NCI-H510A treated with DMSO at 0.1 percent for 48 hours (cell line): ENCODE measurements around the gene GARIN5B.

Source experiments
- DNase-seq: peaks from one replicate; lab custom pipeline; 2025; lab: John Stamatoyannopoulos, UW

The GARIN5B gene

DNA sequence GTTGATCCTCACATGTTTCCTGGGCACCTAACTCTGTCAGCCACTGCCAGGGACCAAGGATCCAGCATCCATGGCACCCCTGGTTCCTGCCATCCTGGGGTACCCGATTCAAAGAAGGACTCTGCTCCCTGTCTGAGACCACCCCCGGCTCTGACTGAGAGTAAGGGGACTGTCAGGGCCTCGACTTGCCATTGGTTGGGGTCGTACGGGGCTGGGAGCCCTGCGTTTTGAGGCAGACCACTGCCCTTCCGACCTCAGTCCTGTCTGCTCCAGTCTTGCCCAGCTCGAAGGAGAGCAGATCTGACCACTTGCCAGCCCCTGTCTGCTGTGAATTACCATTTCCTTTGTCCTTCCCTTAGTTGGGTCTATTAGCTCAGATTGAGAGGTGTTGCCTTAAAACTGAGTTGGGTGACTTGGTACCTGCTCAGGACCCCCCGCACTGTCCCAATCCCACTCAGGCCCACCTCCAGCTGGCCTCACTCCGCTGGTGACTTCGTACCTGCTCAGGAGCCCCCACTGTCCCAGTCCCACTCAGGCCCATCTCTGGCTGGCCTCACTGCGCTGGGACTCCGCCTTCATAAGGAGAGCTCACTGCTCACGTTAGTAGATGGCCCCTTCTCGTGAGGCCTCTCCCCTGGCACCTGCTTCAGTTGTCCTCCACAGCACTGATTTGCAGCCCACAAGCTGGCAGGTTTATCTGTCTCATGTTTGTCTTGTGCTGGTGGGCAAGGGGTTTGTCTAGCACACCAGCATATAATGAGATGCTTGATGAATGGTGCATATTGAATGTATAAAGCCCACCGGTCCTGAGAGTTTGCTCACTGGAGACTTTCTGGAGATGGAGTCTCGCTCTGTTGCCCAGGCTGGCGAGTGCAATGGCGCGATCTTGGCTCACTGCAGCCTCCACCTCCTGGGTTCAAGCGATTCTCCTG lies 26.6 kb upstream of the GARIN5B start:
- no peak for DNase-seq

DNA sequence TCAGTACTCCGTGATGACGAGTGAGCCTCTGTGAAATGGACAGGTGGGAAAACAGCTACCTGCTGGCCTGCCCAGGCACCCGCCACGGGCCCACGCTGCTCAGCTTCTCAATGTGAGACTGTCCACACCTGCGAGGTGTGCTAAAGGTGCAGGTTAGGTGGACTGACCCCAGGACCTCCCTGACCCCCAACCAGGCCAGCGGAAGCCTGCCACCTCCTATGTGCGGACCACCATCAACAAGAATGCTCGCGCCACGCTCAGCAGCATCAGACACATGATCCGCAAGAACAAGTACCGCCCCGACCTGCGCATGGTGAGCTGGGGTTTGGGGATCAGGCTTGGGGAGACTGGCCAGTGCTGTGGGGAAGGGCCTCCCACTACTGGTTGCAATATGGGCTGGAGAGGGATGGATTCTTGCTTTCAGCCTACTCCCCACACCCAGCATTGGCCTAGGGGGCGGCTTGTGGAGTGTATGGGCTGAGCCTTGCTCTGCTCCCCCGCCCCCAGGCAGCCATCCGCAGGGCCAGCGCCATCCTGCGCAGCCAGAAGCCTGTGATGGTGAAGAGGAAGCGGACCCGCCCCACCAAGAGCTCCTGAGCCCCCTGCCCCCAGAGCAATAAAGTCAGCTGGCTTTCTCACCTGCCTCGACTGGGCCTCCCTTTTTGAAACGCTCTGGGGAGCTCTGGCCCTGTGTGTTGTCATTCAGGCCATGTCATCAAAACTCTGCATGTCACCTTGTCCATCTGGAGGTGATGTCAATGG lies 24.9 kb upstream of the GARIN5B start:
- DNase-seq = no peak

DNA sequence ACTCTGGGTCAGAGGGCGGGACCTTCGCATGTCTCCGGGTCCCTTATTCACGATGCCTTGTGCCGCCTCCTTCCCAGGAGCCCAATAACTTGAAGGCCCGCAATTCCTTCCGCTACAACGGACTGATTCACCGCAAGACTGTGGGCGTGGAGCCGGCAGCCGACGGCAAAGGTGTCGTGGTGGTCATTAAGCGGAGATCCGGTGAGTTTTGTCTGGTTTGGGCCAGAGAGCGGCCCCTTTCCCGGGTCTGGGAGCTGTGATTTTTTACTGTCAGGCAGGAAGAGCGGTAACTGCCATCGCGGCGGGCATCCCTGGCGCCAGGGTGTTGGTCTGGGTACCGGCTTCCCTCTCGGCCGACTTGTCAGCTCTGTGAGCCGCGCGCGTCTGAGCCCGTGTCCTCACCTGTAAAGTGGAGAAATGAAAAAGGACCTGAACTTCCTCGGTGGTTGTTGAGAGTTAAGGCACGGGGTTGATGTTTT lies 23.5 kb upstream of the GARIN5B start:
- DNase-seq = no peak

DNA sequence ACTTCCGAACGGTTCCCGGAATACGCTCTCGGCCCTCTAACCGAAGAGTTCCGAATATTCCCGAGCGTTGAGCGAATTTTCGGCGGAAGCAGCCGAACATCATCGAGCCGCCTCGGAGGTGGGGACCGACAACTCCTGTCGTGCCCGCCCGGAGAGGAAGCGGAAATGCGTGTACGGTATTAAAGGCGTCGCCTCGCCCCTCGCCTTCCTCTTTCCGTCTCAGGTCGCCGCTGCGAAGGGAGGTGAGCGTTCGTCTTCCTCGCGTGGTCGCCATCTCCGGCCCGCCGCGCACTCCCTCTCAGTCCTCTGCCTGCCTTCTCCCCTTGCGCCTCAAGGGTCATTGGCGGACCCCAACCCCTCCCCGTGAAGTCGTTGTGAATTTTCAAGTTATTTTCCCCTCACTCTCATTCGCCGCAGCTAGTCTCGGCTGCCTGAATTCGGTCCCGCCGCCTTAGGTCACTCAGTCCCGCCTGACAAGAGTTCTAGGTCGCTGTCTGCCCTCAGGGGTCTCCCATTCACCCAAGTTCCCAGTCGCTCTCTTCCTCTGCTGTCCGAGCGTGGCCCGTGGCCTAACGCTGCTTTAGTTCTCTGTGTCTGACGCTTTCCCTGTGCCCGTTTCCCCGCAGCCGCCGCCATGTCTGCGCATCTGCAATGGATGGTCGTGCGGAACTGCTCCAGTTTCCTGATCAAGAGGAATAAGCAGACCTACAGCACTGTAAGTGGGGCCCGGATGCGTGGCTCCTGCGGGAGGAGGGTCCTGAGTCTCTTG lies 22.8 kb upstream of the GARIN5B start, which contains the start of gene RPL28:
Gene RPL28 (plus strand): TSS at position 209 of the 769 bp plus-strand sequence. CDS start 426 bp downstream, at position 635.
- peak; percentile 98 for DNase-seq

DNA sequence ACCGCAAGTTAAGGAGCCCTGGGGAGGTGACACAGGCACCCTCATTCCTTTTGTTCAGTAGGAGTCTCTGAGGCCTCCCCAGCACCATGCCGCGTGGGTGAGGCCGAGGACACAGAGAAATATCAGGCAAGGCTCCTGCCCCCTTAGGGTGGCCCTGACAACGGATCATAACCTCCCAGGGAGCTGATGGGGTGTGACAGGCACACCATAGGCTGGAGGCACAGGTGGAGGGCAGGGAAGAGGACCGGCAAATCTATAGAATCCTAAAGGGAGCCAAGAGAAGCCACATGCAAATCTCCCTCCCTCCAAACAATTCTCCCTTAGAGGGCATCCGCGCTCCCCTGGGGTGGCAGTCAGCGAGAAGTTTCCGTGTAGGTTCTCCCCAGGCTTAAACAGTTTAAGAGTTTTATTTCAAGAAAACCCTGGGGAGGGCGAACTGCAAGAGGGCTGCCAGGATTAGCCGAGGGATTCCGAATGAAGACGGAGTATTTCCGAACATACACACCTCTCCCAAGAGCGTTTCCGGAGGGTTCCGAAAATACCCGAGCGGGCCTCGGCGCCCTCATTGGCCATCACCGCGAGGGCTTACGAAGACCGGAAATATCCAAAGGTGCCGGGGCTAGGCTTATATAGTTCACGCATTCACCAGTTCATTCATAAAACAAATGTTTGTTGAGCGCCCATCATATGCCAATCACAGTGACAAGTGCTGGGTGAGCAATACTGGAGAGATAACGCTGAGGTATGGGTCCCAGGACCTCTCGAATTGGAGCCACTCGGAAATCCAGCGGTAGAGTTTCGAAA lies 22.1 kb upstream of the GARIN5B start:
- peak; percentile 98 for DNase-seq

DNA sequence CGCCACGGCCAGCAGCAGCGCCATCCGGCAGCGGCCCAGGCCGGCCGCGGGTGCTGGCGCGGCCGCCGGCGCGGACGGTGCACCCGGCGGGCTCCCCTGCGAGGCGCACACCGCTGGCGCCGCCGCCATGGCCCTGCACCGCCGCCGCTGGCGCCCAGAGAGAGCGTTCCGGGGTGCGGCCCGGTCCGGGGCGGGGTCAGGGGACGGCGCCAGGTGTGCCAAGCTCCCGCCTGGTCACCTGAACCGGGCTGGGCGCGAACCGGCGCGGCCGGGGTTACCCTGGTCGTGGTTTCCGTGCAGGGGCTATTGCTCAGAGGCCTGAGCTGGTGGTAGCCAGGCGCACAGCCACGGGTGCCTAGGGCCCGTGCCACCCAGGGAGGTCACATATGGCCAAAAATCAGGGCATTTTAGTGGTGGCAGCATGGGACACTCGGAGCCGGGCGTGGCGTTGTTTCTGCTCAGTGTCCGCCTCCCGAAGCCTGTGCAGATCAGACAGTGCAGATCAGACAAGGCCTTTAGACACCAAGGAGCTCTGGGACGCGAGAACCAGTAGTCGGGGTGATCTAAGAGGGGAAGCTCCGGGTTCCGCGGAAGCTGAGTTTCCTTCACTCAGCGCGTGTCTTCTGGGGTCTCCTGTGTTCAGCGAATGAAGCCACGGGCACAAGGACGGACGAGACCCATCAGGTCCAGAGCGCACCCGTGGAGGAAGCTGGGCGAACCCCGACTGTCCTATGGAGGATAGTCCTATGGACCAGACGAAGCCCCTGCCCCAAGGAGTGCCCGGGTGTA lies 21.3 kb upstream of the GARIN5B start, which contains the start of gene TMEM238:
Gene TMEM238 (minus strand): TSS at position 162 of the 789 bp plus-strand sequence. CDS start 33 bp downstream, at position 129.
- DNase-seq = peak; percentile 48

DNA sequence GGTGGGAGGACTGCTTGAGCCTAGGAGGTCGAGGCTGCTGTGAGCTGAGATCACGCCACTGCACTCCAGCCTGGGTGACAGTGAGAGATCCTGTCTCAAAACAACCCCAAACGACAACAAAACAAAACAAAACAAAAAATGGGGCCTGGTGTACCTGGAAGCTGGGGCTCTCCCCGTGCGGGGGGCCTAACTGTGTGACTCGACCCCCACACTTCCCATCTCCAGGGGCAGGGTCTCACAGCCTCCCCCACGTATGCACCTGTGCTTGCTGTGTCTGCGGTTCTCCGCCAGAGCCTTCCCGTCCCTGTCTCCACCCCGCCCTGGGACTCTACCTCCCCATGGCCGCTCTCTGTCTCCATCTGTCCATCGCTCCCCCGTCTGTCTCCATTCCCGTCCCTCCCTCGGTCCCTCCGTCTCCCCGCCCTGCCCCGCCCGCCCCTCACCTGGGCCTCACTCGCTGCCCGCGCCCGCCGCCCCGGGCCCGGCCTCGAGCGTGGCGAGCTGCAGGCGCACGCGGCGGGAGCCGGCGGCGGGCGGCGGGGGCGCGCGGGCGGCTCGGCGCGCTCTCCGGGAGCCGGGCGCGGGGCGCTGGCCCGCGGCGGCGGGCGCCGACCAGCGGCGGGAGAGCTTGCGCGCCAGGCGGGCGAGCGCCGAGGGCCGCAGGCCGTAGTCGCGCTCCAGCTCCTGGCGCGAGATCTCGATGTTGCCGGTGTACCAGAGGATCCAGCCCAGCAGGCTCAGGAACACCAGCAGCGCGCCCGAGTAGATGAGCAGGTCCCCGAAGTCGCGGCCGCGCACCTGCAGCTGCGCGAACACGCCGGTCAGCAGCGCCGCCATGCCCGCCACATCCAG lies 20.4 kb upstream of the GARIN5B start:
- peak; percentile 54 for DNase-seq

DNA sequence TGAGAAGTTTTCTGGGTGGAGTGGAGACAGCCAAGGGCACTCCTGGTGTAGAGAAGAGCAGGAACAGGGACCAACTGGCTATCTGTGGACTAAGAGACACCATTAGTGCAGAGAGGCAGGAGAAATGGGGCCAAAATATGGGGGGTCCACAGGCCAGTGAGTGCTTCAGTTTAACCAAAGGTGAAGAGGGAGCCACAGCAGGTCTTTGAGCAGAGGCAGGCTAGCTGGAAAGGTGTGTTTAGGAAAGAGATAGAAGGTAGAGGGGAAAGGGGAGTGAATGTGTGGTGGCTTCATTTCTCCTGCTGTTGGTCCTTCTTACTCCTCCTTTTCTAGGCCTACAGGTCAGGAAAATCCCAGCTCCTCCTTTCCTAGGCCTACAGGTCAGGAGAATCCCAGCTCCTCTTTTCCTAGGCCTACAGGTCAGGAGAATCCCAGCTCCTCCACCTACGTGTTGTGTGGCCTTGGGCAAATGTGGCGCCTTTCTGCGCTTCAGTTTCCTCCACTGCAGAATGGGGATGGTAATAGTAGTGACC lies 19.5 kb upstream of the GARIN5B start:
- DNase-seq = no peak

DNA sequence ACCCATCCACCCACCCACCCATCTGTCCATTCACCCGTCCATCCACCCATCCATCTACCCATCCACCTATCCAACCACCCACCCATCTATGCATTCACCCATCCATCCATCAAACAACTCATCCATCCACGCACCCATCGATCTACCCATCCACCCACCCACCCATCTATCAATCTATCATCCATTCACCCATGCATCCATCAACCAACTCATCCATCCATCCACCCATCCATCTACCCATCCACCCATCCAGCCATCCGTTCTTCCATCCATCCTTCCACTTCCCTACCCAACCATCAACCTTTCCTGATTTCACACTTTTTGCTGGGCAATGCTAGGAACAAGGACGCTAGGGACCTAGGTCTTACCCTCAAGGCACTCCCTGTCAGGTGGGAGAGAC lies 19.0 kb upstream of the GARIN5B start:
- no peak for DNase-seq

DNA sequence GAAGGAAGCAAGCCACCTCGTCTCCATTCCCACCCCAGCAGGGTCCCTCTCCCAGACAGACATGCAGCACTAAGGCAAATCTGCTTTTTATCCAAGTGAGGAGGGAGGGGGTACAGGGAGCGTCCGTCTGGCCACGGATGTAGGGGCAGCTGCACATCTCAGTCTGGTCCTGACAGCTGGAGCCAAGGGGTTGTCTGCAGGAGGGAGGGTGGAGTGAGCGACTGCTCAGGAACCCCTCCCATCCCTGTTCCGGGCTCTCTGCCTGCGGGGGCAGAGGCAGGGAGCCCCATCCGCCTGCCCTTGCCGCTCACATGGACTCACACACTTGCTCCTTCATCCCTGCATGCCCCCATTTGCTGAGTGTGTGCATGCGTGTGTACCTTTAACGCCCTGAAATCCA lies 16.1 kb upstream of the GARIN5B start:
- no peak for DNase-seq

DNA sequence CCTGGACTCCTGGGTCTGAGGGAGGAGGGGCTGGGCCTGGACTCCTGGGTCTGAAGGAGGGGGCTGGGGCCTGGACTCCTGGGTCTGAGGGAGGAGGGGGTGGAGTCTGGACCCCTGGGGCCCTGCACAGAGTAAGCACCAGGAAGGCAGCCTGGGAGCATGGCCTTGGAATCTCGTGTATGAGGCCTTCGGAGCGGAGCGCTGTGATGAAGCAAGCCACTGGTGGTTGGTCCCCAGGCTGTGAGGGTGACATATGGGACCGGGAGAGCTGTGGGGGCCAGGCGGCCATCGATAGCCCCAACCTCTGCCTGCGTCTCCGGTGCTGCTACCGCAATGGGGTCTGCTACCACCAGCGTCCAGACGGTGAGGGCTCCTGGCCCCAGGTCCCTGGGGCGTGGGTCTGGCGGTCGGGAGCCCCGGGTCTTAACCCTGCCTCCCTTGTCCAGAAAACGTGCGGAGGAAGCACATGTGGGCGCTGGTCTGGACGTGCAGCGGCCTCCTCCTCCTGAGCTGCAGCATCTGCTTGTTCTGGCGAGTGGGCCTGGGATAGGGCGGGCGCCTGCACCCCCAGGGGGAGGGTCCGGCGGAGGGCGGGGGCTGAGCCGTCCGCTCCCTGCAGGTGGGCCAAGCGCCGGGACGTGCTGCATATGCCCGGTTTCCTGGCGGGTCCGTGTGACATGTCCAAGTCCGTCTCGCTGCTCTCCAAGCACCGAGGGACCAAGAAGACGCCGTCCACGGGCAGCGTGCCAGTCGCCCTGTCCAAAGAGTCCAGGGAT lies 14.5 kb upstream of the GARIN5B start:
- no peak for DNase-seq

DNA sequence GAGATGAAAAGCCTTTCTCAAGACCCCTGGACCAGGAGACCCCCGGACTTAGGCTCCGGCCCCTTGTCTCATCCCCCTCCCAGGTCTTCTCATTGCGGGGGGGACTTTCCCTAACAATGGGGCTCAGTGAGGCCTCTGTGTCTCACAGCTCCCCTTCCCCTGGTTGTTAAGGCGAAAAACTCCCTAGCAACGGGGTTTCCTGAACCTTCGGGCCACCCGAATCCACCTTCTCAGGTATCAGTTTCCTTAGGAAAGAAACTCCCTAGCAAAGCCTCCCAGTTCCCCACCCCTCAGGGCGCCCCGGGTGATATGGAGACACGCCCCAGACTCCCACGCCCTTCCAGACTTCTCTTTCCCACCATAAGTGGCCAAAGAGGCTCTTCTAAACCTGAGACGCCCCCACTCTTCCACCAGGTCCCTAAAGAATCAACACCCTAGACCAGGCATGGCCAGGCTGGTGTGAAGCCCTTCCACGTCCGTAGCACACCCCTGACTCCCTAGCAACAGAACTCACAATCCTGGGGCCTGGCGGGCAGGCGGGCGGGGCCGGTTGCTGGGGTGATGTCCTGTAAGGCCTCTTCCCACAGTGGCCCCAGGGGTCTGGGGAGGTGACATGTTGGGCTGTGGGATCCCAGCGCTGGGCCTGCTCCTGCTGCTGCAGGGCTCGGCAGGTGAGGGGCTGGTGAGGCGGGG lies 13.3 kb upstream of the GARIN5B start, which contains the start of gene TMEM190:
Gene TMEM190 (plus strand): TSS at position 586 of the 693 bp plus-strand sequence. CDS start 28 bp downstream, at position 614.
- DNase-seq = no peak

DNA sequence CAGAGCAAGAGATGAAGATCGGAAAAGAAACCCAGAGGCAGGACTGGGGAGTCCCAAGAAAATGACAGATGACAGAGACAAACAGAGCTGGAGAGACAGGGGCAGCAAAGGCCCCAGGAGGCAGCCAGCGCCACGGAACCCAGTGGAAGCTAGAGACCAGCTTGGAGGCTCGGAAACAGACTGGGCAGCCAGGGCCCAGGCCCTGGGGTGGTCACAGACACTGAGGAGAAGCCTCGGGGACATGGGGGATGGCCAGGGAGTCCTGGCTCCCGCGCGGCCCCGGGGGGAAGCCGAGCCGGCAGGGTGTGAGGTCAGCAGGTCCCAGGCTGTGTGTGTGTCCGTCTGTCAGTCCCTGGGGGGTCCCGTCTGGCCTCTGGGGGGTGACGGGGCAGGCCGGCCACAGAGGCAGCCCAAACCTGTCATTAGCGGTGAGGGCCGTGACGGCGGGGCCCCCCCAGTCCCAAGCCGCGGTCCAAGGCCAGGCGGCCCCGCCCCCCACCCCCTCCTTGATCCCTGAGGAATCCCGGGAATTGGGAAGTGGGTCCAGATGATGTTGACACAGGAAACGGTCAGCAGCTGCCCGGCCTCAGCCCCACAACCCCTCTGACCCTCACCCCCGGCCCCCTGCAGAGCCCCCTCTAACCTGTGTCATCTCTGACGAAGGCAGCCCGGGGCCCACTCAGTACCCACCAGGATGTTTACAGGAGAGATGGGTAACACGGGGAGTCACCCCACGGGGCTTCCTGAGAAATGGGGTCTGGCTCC lies 11.1 kb upstream of the GARIN5B start:
- no peak for DNase-seq

DNA sequence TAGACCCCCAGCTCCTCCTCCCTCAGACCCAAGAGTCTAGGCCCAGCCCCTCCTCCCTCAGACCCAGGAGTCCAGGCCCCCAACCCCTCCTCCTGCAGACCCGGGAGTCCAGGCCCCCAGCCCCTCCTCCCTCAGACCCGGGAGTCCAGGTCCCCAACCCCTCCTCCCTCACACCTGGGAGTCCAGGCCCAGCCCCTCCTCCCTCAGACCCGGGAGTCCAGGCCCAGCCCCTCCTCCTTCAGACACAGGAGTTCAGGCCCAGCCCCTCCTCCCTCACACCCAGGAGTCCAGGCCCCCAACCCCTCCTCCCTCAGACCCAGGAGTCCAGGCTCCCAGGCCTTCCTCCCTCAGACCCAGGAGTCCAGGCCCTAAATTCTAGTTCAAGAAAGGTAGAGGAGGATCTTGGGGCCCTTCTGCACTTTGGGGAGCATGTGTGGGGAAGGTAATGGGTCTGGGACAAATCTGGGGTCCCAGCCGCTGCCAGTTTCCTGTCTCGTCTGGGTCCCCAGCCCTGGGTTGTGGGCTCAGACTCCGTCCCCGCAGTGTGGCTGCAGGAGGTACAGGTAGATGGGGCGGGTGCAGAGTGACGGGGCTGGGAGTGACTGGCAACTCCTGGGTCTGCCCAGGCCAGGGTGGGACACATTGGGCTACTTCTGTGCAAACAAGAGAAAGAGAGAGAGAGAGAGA lies 10.4 kb upstream of the GARIN5B start:
- DNase-seq = no peak

DNA sequence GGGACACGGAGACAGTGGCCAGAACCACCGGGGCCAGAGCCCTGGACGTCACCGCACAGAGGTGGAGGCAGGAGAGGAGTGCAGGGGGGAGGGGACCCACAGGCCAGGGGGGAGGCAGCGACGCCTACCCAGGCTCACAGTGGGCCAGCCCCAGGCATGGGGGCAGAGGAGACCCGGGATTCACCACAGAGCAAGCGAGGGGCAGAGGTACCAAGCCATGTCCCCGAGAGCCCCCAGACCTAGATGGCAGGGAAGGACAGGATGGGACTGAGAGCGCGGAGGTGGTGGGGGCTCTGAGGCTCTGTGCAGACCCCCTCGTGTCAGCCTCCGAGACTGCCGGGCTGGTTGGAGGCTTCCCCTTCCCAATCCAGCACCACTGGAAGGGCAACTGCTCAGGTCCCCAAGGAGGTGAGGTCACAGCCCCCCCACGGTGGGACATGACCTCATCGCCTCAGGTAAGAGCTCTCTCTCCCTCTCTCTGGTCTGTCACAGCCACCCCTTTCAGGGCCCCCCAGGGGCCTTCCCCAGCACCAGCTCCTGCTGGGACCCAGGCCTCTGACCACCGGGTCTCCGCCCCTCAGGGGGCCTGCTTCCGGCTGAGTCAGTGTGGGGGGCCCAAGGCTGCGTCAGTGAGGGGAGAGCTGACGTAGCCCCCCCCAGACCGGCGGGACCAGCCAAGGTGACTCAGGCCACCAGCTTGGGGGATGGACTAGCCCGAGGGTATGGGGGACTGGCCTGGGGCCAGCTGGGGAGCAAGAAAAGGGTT lies 9.4 kb upstream of the GARIN5B start:
- no peak for DNase-seq
